IPS-NIHi7 (cell line): ENCODE measurements around the gene PLEKHG5.
A peak's percentile ranks its signal among the peaks of the same experiment; 100 is the strongest.
"Not testable (repeated sequence)": the region's sequence is repeated elsewhere in the genome, so short reads cannot be mapped to it uniquely, and the experiment has no call there.

Experiments
- DNase-seq: peaks from one replicate; pipeline ENCODE4 v3.0.0; 2012; ENCODE audit warnings: mixed read lengths; ENCODE audit errors: extremely low spot score

PLEKHG5 gene

GRCh38 chr1:6496890-6497214 lies 5.4 kb upstream of the PLEKHG5 start:
- no peak for DNase-seq

DNA sequence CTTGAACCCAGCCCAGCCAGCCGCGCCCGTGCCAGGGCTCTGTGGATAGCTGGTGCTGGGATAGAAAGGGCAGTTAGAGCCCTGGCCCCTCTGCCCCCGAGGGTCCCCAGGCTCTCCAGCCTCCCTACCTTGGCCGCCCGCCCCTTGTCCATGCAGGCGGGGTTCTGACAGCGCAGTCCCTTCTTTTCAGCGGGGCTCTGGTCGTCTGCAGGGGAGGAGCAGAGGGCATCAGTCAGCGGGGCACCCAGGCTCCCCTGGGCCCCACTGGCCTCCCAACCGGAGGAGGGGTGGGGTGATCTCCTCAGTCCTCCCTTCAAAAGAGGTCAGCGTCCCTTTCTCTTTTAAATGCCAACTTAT lies 4.9 kb upstream of the PLEKHG5 start:
- DNase-seq = no peak

DNA sequence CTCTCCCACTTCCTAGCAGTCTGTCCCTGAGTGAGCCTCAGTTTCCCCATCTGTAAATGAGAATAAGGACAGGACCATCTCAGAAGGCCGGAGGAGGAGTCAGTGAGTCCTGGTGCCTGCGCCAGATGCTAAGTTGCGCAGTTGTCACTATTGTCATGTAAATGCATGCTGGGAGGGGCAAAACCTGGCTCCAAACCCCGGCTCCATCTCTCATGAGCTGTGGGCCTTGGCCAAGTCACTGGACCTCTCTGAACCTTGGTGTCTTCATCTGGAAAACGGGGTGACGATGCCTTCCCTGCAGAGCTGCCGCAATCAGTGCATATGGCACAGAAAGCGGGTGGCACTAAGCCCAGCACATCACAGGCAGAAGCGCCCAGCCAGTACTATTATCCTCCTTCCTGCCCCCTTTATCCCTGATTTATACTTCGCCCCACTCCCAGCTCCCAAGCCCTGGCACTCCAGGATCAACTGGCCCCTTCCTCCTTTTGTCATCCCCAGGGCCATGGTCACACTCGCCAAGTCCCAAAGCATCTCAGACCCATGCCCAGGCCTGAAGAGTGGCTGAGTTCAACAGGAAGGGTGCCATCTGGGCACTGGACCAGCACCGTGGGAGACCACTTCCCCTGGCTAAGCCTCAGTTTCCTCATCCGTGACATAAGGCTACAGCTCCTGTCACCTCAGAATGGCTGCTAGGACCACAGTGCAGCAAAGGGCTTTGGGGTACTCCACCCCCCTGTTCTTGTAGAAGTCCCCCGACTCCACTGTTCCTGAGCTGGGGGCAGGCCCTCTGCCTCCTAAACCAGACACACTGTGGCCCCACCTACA lies 4.3 kb upstream of the PLEKHG5 start:
- no peak for DNase-seq

DNA sequence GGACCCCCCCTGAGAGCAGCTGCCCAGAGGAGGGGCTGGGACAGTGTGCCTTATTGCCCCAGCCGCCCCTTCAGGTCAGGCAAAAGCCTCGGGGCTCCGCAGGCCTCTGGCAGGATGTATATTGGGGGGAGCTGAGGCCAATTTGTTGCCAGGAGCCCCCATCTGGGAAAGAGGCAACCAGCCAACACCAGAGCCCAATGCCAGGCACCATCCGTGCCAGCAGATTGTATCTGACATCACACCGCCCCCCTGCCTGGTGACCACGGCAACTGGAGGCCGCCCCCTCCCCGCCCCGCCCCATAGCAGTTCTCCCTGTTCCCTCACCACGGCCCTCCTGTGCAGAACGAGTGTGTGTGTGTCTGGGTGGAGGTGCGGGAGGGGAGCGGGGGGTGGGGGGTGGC lies 3.6 kb upstream of the PLEKHG5 start:
- no peak for DNase-seq

GRCh38 chr1:6494627-6495026 lies 3.2 kb upstream of the PLEKHG5 start:
- no peak for DNase-seq

DNA sequence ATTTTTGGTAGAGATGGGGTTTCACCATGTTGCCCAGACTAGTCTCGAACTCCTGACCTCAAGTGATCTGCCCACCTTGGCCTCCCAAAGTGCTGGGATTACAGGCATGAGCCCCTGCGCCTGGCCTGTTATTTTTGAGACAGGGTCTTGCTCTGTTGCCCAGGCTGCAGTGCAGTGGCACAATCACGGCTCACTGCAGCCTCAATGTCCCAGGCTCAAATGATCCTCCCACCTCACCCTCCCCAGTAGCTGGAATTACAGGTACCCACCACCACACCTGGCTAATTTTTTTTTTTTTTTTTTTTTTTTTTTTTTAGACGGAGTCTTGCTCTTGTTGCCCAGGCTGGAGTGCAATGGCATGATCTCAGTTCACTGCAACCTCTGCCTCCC lies 2.4 kb upstream of the PLEKHG5 start:
- DNase-seq = not testable (repeated sequence)

- no peak for DNase-seq
These were observed 499 bp upstream of the PLEKHG5 start for GRCh38 chr1:6491966-6492365.

- DNase-seq = no peak
These were observed 402 bp downstream of the PLEKHG5 start for GRCh38 chr1:6491081-6491449.

GRCh38 chr1:6490181-6491080 lies 1.0 kb downstream of the PLEKHG5 start:
- DNase-seq = peak; percentile 84

- DNase-seq = peak; percentile 89
These were observed 1.7 kb downstream of the PLEKHG5 start for GRCh38 chr1:6489799-6490180.

DNA sequence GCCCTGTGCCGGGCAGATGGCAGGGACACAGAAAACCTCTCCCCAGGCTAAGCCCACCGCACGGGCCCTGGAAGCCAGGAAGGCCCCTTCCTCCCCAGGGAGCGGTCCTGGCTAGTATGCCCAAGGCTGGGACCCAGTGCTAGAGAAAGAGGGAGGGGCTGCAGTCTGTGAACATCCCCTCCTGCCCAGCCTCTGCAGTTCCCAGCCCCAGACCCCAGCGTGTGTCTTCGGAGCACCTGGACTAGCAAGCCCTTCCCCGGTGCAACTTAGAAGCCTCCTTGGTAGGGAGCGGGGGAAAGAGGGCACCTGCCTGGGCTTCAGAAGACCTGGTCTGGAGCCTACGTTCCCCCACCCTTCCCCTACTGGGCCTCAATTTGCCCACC lies 2.1 kb downstream of the PLEKHG5 start:
- no peak for DNase-seq

DNA sequence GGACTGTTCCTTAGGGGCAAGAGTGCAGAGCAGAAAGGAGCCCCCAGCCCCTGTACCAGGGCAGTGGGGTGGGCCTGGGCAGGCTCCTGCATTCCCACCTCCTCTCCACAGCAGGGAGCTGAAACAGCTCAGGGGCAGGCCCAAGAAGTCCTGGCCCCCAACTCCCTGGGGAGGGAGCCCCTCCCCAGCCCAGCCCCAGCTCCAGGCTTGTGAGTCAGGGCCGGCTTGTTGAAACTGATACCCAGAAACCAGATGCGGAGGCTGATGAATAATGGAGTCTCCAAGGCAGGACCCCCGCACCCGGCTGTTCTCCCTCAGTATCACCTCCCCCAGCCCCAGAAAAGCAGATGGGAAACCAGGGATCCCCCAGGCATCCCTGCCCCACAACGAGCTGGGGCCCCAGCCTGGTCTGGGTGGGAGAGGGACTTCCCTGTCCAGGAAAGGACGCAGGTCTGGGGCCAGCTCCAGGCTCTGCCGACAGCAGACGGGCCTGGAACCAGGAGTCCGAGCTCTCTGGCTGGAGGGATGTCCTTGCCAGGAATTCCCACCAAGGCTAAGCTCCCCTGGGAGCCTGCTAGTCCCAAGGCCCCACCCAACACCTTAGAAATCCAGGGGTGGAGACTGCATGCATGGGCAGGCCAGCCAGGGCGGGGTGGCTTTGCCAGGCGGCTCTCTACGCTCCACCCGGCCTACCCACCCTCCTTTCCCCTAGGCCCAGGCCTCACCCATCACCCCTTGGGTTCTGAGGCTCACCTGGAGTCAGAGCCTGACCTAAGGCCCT lies 2.7 kb downstream of the PLEKHG5 start:
- DNase-seq = no peak

DNA sequence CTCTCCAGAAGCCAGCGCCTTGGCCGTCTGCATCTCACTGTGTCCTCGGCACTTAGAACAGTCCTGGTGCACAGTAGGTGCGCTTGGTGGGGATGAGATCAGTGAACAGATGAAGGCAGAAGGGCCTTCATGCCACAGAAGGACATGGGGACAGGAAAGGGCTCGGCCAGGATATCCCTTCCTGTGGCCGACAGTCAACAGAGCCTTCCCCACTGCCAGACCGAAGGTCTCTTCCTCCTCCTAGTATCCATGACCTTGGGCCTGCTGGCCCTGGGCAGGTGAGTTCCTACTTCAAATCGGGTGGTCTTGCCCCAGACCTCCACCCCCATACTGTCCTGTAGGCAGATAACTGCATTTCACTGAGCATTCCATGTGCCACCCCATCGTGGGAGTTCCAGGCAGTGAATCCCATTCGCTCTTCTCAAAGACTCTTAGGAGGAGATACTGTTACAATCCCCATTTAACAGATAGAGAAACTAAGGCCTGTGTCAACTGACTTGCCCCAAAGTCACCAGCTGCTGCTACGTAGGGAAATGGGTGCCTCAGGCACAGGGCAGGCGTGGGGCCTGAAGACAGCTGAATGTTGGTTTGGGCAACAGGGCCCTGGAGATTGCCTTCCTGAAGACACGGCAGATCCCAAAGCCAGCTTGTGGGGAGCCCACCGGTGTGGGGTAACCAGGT lies 3.5 kb downstream of the PLEKHG5 start:
- no peak for DNase-seq

GRCh38 chr1:6486433-6487011 lies 4.9 kb downstream of the PLEKHG5 start:
- DNase-seq = peak; percentile 89

GRCh38 chr1:6485168-6486101 lies 6.0 kb downstream of the PLEKHG5 start:
- DNase-seq = peak; percentile 40

GRCh38 chr1:6484826-6485167 lies 6.7 kb downstream of the PLEKHG5 start:
- DNase-seq = no peak

DNA sequence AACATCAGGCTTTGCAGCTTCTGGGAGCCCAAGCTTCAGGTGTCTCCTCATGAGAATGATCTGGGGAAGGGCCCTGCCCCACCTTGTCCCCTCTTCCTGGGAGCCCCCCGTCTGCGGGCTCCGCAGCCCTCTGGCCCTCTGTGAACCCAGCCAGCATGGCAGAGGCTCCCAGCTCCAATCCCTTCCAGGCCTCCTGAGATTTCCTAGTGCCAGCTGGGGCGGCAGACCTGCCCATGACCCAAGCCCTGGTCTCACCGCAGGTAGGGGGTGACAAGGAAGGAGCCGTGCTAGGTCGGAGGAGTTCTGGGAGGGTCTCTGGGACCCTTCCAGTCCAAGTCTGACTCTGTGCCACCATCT lies 7.7 kb downstream of the PLEKHG5 start:
- DNase-seq = no peak

DNA sequence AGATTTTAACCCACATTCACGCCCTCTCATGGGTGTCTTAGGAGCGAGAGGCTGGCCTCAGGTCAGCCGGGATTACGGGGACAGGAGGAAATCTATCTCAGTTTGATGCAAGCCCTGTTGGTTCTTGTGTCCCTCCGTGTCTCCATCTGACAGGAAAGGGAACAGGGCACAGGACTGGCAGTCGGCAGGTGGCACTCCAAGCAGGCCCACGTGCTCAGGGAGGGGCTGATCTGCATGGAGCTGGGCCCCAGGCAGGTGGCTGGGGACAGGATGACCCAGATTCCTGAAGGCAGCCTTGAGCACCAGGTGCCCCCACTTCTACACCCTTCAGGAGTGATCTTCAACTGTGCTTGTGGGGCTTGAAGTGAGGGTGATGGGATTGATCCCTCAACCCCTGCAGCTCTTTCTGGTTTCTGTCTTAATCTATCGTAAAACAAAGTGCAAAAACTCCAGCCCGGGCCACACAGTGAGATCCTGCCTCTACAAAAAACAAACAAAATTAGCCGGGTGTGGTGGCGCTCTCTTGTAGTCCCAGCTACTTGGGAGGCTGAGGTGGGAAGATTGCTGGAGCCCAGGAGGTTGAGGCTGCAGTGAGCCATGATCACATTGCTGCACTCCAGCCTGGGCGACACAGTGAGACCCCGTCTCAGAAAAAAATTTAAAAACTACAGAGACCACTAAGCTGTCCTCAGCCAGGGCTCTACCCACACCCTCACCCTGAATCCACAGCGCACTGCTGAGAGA lies 8.3 kb downstream of the PLEKHG5 start:
- no peak for DNase-seq

DNA sequence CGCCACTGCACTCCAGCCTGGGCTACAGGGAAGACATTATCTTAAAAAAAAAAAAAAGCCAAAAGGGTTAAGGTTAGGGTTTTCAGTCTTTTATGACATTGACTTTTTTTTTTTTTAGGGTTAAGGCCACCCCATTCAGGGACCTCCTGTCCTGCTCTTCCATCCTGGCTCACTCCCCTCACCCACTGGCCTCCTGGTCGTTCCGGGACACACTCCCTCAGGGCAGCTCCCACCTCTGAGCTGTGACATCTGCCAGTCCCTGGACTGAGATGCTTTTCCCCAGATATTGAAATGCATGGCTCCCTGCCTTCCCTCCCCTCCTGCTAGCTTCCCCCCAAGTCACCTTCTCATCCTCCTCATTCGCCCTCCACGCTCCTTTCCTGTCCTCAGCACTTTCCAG lies 9.6 kb downstream of the PLEKHG5 start:
- no peak for DNase-seq
